Osteocyte (in vitro differentiated cells): ENCODE results near the gene CYP1B1. TPM values are rescaled to one million over a fixed set of nuclear protein-coding genes. Genes with fewer than 3 reads are reported as not detected.
A peak's percentile ranks its signal among the peaks of the same experiment; 100 is the strongest.

Source experiments
- DNase-seq: peaks from one replicate; pipeline ENCODE4 v3.0.0; 2021; ENCODE audit warnings: mixed read lengths; ENCODE audit not compliant: unreplicated experiment; ENCODE audit errors: extremely low spot score
- H3K27ac Mint-ChIP-seq: one replicate; pipeline ENCODE4 v1.8.0; 2021; ENCODE audit warnings: mild to moderate bottlenecking, mixed read lengths; ENCODE audit not compliant: unreplicated experiment
- H3K27me3 Mint-ChIP-seq: one replicate; pipeline ENCODE4 v1.8.0; 2021; ENCODE audit warnings: mixed read lengths; ENCODE audit not compliant: unreplicated experiment
- H3K36me3 Mint-ChIP-seq: one replicate; pipeline ENCODE4 v1.8.0; 2021; ENCODE audit warnings: mixed read lengths; ENCODE audit not compliant: unreplicated experiment
- H3K4me1 Mint-ChIP-seq: one replicate; pipeline ENCODE4 v1.8.0; 2021; ENCODE audit warnings: mixed read lengths; ENCODE audit not compliant: unreplicated experiment
- H3K4me3 Mint-ChIP-seq: one replicate; pipeline ENCODE4 v1.8.0; 2021; ENCODE audit warnings: mild to moderate bottlenecking, moderate library complexity, mixed read lengths; ENCODE audit not compliant: unreplicated experiment
- H3K9me3 Mint-ChIP-seq: one replicate; pipeline ENCODE4 v1.8.0; 2021; ENCODE audit warnings: mixed read lengths; ENCODE audit not compliant: unreplicated experiment
- CTCF ChIP-seq: fragments of 200-600 bp; sonication (generic); IDR thresholded peaks from 2 replicates; pipeline ENCODE4 v1.5.0; 2021; ENCODE audit warnings: antibody characterized with exemption, mild to moderate bottlenecking, moderate library complexity
- total RNA-seq: library from RNA; stranded (reverse); gene quantifications from 2 replicates; pipeline ENCODE4 v1.2.1, GENCODE V29; 2021

Gene CYP1B1
- total RNA-seq, 1 donor from 2014 or later, result 137 TPM

GRCh38 chr2:38106405-38107094 lies 30.6 kb upstream of the CYP1B1 start:
- H3K27ac Mint-ChIP-seq, result peak overlapping the region; percentile 98
- H3K27me3 Mint-ChIP-seq, result no peaks in the 10 kb centered on the region
- TF ChIP-seq CTCF, result no peak
- peak overlapping the region; percentile 54 for H3K4me3 Mint-ChIP-seq
- H3K36me3 Mint-ChIP-seq, result peaks cover 12% of the 10 kb centered on the region
- peaks cover 44% of the 10 kb centered on the region for H3K4me1 Mint-ChIP-seq
- DNase-seq, result no peak
- peaks cover 18% of the 10 kb centered on the region for H3K9me3 Mint-ChIP-seq

- Mint-ChIP-seq H3K9me3 (peaks cover 18% of the 10 kb centered on the region), H3K4me3 (peak overlapping the region; percentile 7), H3K27ac (peak overlapping the region; percentile 98), H3K36me3 (peaks cover 12% of the 10 kb centered on the region), H3K27me3 (no peaks in the 10 kb centered on the region), H3K4me1 (peaks cover 44% of the 10 kb centered on the region)
- no peak for TF ChIP-seq CTCF
- DNase-seq, result no peak
These were observed 30.0 kb upstream of the CYP1B1 start for GRCh38 chr2:38105922-38106321.

- peaks cover 47% of the 10 kb centered on the region for H3K4me1 Mint-ChIP-seq
- H3K36me3 Mint-ChIP-seq, result peaks cover 10% of the 10 kb centered on the region
- H3K9me3 Mint-ChIP-seq, result peaks cover 18% of the 10 kb centered on the region
- no peak overlapping the region for H3K27ac Mint-ChIP-seq
- no peak for DNase-seq
- H3K27me3 Mint-ChIP-seq, result no peaks in the 10 kb centered on the region
- H3K4me3 Mint-ChIP-seq, result no peak overlapping the region
- no peak for TF ChIP-seq CTCF
These were observed 28.6 kb upstream of the CYP1B1 start for GRCh38 chr2:38104598-38104997.

- Mint-ChIP-seq H3K4me3 (no peak overlapping the region), H3K27me3 (no peaks in the 10 kb centered on the region), H3K4me1 (peaks cover 56% of the 10 kb centered on the region), H3K36me3 (peaks cover 10% of the 10 kb centered on the region), H3K9me3 (peaks cover 18% of the 10 kb centered on the region), H3K27ac (peak overlapping the region; percentile 37)
- TF ChIP-seq CTCF, result no peak
- no peak for DNase-seq
These were observed 24.4 kb upstream of the CYP1B1 start for GRCh38 chr2:38100328-38100727.

- peaks cover 12% of the 10 kb centered on the region for H3K9me3 Mint-ChIP-seq
- TF ChIP-seq CTCF, result no peak
- no peak for DNase-seq
- peaks cover 56% of the 10 kb centered on the region for H3K4me1 Mint-ChIP-seq
- H3K27me3 Mint-ChIP-seq, result no peaks in the 10 kb centered on the region
- H3K4me3 Mint-ChIP-seq, result peak overlapping the region; percentile 71
- H3K27ac Mint-ChIP-seq, result peak overlapping the region; percentile 98
- H3K36me3 Mint-ChIP-seq, result peaks cover 10% of the 10 kb centered on the region
These were observed 23.4 kb upstream of the CYP1B1 start for GRCh38 chr2:38099099-38100028.
